ENCODE data around the gene DOCK4. TPM values are rescaled to one million over a fixed set of nuclear protein-coding genes. Genes with fewer than 3 reads are reported as not detected.

The DOCK4 gene
- total RNA-seq, 2 donors from 2014 or later, result 6.5 to 11.1 TPM

DNA sequence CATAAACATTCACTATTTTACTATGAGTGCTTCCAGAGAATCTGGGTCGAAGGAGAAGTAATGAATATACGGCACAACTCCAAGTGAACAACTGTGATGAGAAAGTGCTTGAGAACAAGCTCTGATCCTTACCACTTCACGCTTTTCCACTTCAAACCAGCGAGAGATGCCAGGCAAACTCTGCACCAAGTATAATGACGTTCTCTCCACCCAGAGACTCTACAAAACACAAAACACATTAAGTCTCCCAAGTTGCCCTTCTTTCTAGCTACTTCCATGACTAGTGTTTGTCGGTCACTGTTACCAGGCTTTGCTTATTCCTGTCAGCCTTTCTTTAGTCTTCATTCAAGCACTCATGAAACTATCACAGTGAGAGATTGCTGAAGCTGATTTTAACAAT lies 450.8 kb downstream of the DOCK4 start:
- H3K4me1 ChIP-seq, result no peaks in the 10 kb centered on the region
- no peaks in the 10 kb centered on the region for H3K36me3 ChIP-seq
- H3K4me3 ChIP-seq, result no peak overlapping the region
- H3K27me3 ChIP-seq, result no peaks in the 10 kb centered on the region
- TF ChIP-seq, protein P1, sequence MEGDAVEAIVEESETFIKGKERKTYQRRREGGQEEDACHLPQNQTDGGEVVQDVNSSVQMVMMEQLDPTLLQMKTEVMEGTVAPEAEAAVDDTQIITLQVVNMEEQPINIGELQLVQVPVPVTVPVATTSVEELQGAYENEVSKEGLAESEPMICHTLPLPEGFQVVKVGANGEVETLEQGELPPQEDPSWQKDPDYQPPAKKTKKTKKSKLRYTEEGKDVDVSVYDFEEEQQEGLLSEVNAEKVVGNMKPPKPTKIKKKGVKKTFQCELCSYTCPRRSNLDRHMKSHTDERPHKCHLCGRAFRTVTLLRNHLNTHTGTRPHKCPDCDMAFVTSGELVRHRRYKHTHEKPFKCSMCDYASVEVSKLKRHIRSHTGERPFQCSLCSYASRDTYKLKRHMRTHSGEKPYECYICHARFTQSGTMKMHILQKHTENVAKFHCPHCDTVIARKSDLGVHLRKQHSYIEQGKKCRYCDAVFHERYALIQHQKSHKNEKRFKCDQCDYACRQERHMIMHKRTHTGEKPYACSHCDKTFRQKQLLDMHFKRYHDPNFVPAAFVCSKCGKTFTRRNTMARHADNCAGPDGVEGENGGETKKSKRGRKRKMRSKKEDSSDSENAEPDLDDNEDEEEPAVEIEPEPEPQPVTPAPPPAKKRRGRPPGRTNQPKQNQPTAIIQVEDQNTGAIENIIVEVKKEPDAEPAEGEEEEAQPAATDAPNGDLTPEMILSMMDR (IDR thresholded peaks at IDR 0.05), result no peak
- DNase-seq, result no peak
- H3K9me3 ChIP-seq, result no peaks in the 10 kb centered on the region
- intact Hi-C loops (cut with DNase I), result no loop called here
- no peak overlapping the region for H3K27ac ChIP-seq
- no peak overlapping the region for H3K9ac ChIP-seq (ENCODE audit: low read depth in 2 of 2, low read length in 2 of 2)

GRCh38 chr7:111753968-111754367 lies 452.2 kb downstream of the DOCK4 start:
- Histone ChIP-seq H3K9me3 (no peaks in the 10 kb centered on the region), H3K27ac (no peak overlapping the region), H3K9ac (ENCODE audit: low read depth in 2 of 2, low read length in 2 of 2) (no peak overlapping the region), H3K4me3 (no peak overlapping the region), H3K27me3 (no peaks in the 10 kb centered on the region), H3K36me3 (no peaks in the 10 kb centered on the region), H3K4me1 (no peaks in the 10 kb centered on the region)
- TF ChIP-seq, protein P1 (IDR thresholded peaks at IDR 0.05), result no peak
- intact Hi-C loops (cut with DNase I), result loop anchor here (5.0 kb wide), 1 partner anchor 98 kb away; no protein-coding TSS in a partner anchor
- DNase-seq, result no peak

DNA sequence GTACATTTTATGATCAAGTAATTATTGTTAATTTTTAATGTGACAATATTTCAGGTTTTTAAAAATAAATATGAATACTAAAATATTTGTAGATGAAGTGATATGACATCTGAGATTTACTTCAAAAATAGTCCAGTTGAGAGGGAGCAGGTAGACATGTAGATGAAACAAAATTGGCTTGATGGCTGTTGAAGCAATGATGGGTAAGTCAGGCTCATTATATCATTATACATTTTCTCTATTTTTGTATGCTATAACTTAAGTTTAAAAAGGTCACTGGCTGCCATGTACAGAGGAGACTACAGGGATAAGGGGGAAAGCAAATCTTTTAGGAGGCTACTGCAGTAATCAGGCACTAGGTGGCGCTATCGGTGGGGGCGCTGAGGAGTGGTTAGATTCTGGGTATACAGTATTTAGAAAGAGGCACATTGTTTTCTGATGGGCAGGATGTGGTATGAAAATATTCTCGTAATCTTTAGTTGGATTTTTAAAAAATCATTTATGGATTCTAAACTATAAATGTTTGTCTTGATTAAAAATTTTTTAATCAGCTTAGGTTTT lies 454.1 kb downstream of the DOCK4 start:
- Histone ChIP-seq H3K4me3 (no peak overlapping the region), H3K36me3 (no peaks in the 10 kb centered on the region), H3K4me1 (no peaks in the 10 kb centered on the region), H3K27ac (no peak overlapping the region), H3K9me3 (no peaks in the 10 kb centered on the region), H3K9ac (ENCODE audit: low read depth in 2 of 2, low read length in 2 of 2) (no peak overlapping the region), H3K27me3 (no peaks in the 10 kb centered on the region)
- intact Hi-C loops (cut with DNase I), result loop anchor here (5.0 kb wide), 1 partner anchor 100 kb away; no protein-coding TSS in a partner anchor
- DNase-seq, result peak; percentile 66
- TF ChIP-seq, protein P1 (IDR thresholded peaks at IDR 0.05), result peak; percentile 69

- Histone ChIP-seq H3K27me3 (no peaks in the 10 kb centered on the region), H3K27ac (no peak overlapping the region), H3K4me3 (no peak overlapping the region), H3K4me1 (no peaks in the 10 kb centered on the region), H3K9ac (ENCODE audit: low read depth in 2 of 2, low read length in 2 of 2) (no peak overlapping the region), H3K9me3 (no peaks in the 10 kb centered on the region), H3K36me3 (no peaks in the 10 kb centered on the region)
- TF ChIP-seq, protein P1 (IDR thresholded peaks at IDR 0.05), result no peak
- intact Hi-C loops (cut with DNase I), result loop anchor here (5.0 kb wide), 1 partner anchor 101 kb away; no protein-coding TSS in a partner anchor
- no peak for DNase-seq
These were observed 455.3 kb downstream of the DOCK4 start for GRCh38 chr7:111750878-111751277.

DNA sequence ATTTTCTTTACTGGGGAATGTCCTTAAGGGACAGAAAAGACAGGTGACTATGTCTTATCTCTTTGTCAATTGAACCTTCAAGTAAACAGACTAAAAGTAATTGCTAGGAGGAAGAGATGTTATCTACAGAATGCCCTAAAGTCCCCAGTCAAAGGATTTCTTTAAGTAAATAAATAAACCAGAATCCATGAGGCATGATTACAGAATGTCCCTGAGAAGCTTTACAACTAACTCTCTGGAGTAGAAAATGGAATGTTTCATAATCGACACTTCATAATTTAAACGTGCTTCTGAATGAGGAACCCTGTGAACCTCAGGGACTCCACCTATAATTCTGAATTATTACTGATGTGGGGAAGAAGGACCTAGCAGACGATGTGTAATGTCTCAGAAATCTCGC lies 456.0 kb downstream of the DOCK4 start:
- TF ChIP-seq, protein P1 (IDR thresholded peaks at IDR 0.05), result no peak
- H3K27me3 ChIP-seq, result no peaks in the 10 kb centered on the region
- H3K4me3 ChIP-seq, result no peak overlapping the region
- no peaks in the 10 kb centered on the region for H3K4me1 ChIP-seq
- intact Hi-C loops (cut with DNase I), result loop anchor here (5.0 kb wide), 1 partner anchor 102 kb away; no protein-coding TSS in a partner anchor
- H3K9me3 ChIP-seq, result no peaks in the 10 kb centered on the region
- no peak overlapping the region for H3K27ac ChIP-seq
- no peaks in the 10 kb centered on the region for H3K36me3 ChIP-seq
- DNase-seq, result no peak
- H3K9ac ChIP-seq (ENCODE audit: low read depth in 2 of 2, low read length in 2 of 2), result no peak overlapping the region

Data from colonic mucosa (tissue), 4 donors.